Kidney (tissue), 14 donors: Measurements from ENCODE around the gene FAM83F. TPM values are rescaled to one million over a fixed set of nuclear protein-coding genes. Genes with fewer than 3 reads are reported as not detected.
A peak's percentile ranks its signal among the peaks of the same experiment; 100 is the strongest.

Experiments
- DNase-seq, 5 donors: peaks; one replicate each; pipeline ENCODE4 v3.0.0-alpha.2; 2013 to 2020
- FAIRE-seq: peaks from 2 replicates; lab custom pipeline; 2012; peaks lifted over from hg19 to GRCh38; lab: Jason Lieb, UNC
- H3K27ac ChIP-seq, 2 donors: one replicate each; pipeline ENCODE4 v1.7.0; 2013; ENCODE audit warnings: low read depth in 2 of 2, low read length in 2 of 2, inconsistent platforms in 1 of 2
- H3K27me3 ChIP-seq: one replicate; pipeline ENCODE4 v1.7.1; 2013; ENCODE audit warnings: low read length, inconsistent platforms; ENCODE audit not compliant: control insufficient read depth, insufficient read depth
- H3K36me3 ChIP-seq, 3 donors: one replicate each; pipeline versions ENCODE4 v1.7.0 to v1.7.1; 2013; ENCODE audit warnings: low read length in 3 of 3, control low read depth in 1 of 3, inconsistent platforms in 1 of 3; ENCODE audit not compliant: insufficient read depth in 3 of 3, control insufficient read depth in 2 of 3
- H3K4me1 ChIP-seq, 3 donors: one replicate each; pipeline versions ENCODE4 v1.7.0 to v1.7.1; 2013; ENCODE audit warnings: low read length in 3 of 3, inconsistent platforms in 1 of 3, low read depth in 1 of 3; ENCODE audit not compliant: control insufficient read depth in 2 of 3, insufficient read depth in 2 of 3
- H3K4me3 ChIP-seq, 3 donors: one replicate each; pipeline versions ENCODE4 v1.7.0 to v1.8.1; 2013; ENCODE audit warnings: low read length in 3 of 3, control low read depth in 1 of 3, inconsistent platforms in 1 of 3
- H3K9ac ChIP-seq, 3 donors: one replicate each; pipeline versions ENCODE4 v1.7.0 to v1.7.1; 2013; ENCODE audit warnings: low read length in 3 of 3, control low read depth in 1 of 3, inconsistent platforms in 1 of 3
- H3K9me3 ChIP-seq, 3 donors: one replicate each; pipeline versions ENCODE4 v1.7.0 to v1.7.1; 2013; ENCODE audit warnings: low read length in 3 of 3, control low read depth in 1 of 3, inconsistent platforms in 1 of 3; ENCODE audit not compliant: control insufficient read depth in 2 of 3, insufficient read depth in 1 of 3
- intact Hi-C: fragments of 100-400 bp; cut with DNase I; formaldehyde crosslinking; loops from one replicate; pipeline ENCODE4 v1.11.1; 2022
- polyA plus RNA-seq: library from polyadenylated mRNA; stranded (reverse); fragments of 350-450 nt; fragmentation: Illumina TruSeq; extraction: RNeasy Lipid Tissue Mini Kit (QIAGEN cat#74804); gene quantifications from one replicate; pipeline ENCODE4 v1.2.3, GENCODE V29; 2014; ENCODE audit warnings: low read depth, low replicate concordance; ENCODE audit not compliant: insufficient read depth
- total RNA-seq: library from RNA; stranded (reverse); fragmentation: NEBNext Ultra II Directional; extraction: Animal tissue kit (Norgen Biotek cat#: 25700); gene quantifications from one replicate; pipeline ENCODE4 v1.2.1, GENCODE V29; 2021
- TF ChIP-seq, protein P1 (sequence below): IDR thresholded peaks from 3 replicates; pipeline ENCODE4 v1.5.1; 2012; ENCODE audit warnings: mild to moderate bottlenecking, moderate library complexity, borderline replicate concordance; ENCODE audit not compliant: insufficient read depth; ENCODE audit errors: extremely low read depth
- donor health status: control.
- donor health status: control.
- donor health status: control.
- donor health status: control.
- donor health status: control.
- donor health status: DM: yes; HTN: yes; CAD: no.
- donor health status: Normal renal cell carcinoma (clear cell type).

FAM83F gene
- total and polyA plus RNA-seq, 2 donors from 2014 or later = 6.8 to 13.1 TPM

DNA sequence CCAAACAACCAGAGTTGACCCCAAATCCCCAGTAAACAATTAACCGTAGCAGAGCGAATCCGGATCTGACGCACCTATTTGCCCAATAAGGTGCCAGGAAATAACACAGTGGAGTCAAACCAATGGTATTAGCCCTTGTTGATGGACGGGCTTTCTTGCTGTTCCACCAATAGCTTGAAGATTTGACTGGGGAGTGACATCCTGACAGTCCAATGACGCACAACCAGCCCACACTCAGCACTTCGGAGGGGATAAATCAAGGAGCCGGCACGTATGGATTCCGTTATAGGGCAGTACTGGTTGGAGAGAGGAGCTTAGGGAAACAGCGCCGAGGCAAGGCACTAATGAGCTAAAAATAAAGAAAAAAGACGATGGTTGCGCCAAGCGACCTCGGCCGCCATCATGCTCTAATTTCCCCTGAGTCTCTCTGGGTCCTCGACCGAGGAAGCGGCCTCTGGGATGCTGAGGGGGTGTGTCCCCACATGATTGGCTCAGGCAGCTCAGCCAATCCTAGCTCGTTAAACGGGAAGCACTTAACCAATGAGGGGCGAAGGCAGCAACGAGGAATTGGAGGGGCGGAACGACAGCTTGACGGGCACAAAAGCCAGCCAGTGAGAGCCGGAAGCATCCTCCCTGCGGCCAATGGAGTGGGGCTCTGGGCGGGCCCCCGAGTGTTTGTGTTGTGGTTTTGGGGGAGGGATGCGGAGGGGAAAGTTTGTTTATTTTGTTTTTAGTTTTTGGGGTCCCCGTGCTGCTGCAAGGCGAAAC, 49.5 kb downstream of the FAM83F start:
- peak overlapping the region; percentile 96 to 98 for H3K27ac ChIP-seq
- no peaks in the 10 kb centered on the region for H3K27me3 ChIP-seq
- peak overlapping the region; percentile 93 to 97 (median 96) for H3K4me3 ChIP-seq
- TF ChIP-seq, protein P1, sequence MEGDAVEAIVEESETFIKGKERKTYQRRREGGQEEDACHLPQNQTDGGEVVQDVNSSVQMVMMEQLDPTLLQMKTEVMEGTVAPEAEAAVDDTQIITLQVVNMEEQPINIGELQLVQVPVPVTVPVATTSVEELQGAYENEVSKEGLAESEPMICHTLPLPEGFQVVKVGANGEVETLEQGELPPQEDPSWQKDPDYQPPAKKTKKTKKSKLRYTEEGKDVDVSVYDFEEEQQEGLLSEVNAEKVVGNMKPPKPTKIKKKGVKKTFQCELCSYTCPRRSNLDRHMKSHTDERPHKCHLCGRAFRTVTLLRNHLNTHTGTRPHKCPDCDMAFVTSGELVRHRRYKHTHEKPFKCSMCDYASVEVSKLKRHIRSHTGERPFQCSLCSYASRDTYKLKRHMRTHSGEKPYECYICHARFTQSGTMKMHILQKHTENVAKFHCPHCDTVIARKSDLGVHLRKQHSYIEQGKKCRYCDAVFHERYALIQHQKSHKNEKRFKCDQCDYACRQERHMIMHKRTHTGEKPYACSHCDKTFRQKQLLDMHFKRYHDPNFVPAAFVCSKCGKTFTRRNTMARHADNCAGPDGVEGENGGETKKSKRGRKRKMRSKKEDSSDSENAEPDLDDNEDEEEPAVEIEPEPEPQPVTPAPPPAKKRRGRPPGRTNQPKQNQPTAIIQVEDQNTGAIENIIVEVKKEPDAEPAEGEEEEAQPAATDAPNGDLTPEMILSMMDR = no peak
- intact Hi-C loops = no loop called here
- DNase-seq (peak; percentile 98 to 100 (median 99)), FAIRE-seq (peak; percentile 98)
- peaks cover 13 to 44% (median 37%) of the 10 kb centered on the region in 3 donors for H3K4me1 ChIP-seq
- H3K36me3 ChIP-seq = no peaks in the 10 kb centered on the region
- H3K9me3 ChIP-seq = no peaks in the 10 kb centered on the region
- H3K9ac ChIP-seq = peak overlapping the region; percentile 64 to 84 (median 81)

DNA sequence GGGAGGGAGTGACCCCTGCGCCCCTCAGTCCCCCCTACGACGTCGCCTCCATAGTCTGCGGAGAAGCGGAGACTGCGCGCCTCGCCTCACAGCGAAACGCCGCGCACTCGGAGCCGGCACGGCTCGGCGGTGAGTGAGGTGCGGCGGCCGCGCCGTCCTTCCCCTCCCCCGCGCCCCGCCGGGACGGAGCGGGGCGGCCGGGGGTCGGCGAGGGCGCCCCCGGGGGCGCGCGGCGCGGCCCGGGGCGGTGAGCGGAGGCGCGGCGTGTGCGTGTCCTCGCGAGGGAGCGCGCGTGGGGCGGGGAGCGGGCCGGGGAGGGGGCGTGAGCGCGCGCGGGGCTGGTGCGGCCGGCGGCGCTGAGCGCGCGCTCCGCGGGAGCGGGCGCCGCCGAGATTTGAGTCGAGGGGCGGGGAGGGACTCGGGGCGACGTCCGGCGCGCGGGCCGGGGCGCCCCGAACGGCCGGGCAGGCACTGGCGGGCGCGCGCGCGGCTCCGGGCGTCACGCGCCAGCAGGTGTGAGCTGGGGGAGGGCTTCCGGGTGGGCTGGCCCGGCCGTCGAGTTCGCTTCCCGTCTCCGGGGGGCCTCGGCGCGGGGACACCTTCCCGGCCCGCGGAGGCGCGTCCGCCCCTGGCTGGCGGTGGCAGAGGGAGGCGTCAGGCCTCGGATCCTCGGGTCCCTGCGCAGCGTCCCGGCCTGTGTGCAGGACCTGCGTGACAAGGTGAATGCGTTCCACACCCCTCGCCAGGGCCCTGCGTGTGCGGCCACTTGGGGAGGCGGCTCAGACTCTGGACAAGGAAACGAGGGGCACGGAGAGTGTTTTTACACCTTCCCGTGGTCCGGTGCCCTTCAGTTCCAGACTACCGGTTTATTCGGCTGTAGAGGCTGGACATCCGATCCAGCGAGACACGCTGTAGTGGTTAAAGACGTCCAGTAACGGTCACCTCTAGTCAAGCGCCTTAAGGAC, 50.4 kb downstream of the FAM83F start:
- intact Hi-C loops = no loop called here
- Histone ChIP-seq H3K27ac (peak overlapping the region; percentile 85 to 88), H3K4me3 (peak overlapping the region; percentile 82 to 97 (median 96)), H3K9ac (peak overlapping the region; percentile 54 to 92 (median 61)), H3K4me1 (peaks cover 9 to 41% (median 35%) of the 10 kb centered on the region in 3 donors), H3K36me3 (no peaks in the 10 kb centered on the region), H3K9me3 (no peaks in the 10 kb centered on the region), H3K27me3 (no peaks in the 10 kb centered on the region)
- peak; percentile 78 to 91 (median 81) for DNase-seq
- TF ChIP-seq, protein P1 = no peak
- no peak for FAIRE-seq

DNA sequence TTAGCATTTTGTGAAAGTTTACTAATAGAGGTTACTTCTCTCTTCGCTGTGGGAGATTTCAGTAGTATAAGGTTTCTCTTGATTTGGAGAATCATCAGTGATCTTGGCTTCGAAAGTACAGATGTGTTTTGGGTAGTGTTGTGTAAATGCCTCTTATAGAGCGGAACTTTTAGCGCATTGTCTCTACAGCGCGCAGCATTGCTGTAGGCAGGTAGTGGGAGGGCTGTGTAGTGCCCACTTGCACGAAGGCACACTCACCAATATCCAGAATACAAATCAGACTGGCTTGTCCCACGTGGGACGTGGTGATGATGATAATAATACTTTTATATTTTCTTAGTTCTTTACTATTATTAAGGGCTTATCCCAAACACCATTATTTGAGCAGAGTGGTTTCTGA, 51.4 kb downstream of the FAM83F start:
- Histone ChIP-seq H3K9me3 (no peaks in the 10 kb centered on the region), H3K27me3 (no peaks in the 10 kb centered on the region), H3K27ac (no peak overlapping the region), H3K4me1 (peaks cover 5 to 31% (median 27%) of the 10 kb centered on the region in 3 donors), H3K9ac (peak overlapping the region in 1 of 3 donors; percentile 92), H3K4me3 (peak overlapping the region; percentile 18 to 76 (median 71)), H3K36me3 (no peaks in the 10 kb centered on the region)
- DNase-seq = no peak
- no peak for FAIRE-seq
- TF ChIP-seq, protein P1 = no peak
- intact Hi-C loops = no loop called here
